ENCODE results near the gene ZNF784.

Gene ZNF784

DNA sequence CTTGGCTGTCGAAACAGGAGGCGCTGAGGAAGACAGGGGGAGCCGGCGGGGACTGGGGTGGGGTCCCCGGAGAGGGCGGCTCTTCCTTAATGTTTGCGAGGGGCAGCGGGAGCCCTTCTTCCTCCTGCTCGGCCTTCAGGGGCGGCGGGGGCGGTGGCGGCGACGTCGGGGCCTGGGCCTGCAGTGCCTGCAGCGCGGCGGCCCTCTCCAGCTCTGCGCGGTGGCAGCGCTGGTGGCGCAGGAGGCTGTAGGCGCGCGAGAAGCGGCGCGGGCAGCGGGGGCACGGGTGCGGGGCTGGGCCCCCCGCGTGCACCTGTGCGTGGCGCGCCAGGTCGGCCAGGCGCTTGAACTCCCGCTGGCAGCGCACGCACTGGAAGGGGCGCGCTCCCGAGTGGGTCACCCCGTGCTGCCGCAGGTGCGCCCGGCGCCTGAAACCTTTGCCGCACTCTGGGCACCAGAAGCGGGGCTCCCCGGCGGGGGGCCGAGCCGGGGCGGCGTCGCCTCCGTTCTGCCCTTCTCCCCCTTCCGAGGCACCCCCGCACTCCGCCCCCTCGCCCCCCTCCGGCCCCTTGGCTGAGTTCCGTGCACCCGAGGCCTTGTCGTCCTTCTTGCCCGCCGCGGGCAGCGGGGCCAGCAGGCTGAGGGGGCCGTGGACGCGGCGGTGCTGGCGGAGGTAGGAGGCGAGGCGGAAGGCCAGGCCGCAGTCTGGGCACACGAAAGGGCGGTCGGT is 46.2 kb downstream of the ZNF784 start:
- TF ChIP-seq FOXP2 (optimal IDR thresholded peaks at IDR 0.05; ENCODE audit: borderline replicate concordance, extremely low read depth, extremely low read length, insufficient read depth) (no peak), POLR2AphosphoS5 (IDR thresholded peaks at IDR 0.05; ENCODE audit: low read depth, low read length) (no peak), SIN3A (IDR thresholded peaks at IDR 0.05; ENCODE audit: borderline replicate concordance, insufficient read depth, low read length) (no peak), TAF1 (IDR thresholded peaks at IDR 0.05; ENCODE audit: borderline replicate concordance, insufficient read depth, low read length) (no peak)
- TF ChIP-seq, protein P1, sequence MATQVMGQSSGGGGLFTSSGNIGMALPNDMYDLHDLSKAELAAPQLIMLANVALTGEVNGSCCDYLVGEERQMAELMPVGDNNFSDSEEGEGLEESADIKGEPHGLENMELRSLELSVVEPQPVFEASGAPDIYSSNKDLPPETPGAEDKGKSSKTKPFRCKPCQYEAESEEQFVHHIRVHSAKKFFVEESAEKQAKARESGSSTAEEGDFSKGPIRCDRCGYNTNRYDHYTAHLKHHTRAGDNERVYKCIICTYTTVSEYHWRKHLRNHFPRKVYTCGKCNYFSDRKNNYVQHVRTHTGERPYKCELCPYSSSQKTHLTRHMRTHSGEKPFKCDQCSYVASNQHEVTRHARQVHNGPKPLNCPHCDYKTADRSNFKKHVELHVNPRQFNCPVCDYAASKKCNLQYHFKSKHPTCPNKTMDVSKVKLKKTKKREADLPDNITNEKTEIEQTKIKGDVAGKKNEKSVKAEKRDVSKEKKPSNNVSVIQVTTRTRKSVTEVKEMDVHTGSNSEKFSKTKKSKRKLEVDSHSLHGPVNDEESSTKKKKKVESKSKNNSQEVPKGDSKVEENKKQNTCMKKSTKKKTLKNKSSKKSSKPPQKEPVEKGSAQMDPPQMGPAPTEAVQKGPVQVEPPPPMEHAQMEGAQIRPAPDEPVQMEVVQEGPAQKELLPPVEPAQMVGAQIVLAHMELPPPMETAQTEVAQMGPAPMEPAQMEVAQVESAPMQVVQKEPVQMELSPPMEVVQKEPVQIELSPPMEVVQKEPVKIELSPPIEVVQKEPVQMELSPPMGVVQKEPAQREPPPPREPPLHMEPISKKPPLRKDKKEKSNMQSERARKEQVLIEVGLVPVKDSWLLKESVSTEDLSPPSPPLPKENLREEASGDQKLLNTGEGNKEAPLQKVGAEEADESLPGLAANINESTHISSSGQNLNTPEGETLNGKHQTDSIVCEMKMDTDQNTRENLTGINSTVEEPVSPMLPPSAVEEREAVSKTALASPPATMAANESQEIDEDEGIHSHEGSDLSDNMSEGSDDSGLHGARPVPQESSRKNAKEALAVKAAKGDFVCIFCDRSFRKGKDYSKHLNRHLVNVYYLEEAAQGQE (IDR thresholded peaks at IDR 0.05; ENCODE audit: insufficient read depth in 1 of 2, low read depth in 2 of 2, low read length in 2 of 2) = no peak

DNA sequence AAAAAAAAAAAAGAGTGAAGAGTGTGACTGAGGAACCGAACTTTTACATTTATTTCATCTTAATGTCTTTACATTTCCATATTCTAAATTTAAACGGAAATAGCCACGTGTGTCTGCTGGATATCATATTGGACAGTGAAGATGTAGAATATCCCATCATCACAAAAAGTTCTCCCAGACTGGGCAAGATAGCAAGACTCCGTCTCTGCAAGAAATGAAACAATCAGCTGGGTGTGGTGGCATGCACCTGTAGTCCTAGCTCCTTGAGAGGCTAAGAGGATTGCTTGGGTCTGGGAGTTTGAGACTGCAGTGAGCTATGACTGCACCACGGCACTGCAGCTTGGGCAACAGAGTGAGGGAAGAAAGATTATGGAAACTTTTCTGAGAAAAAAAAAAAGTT is 47.6 kb downstream of the ZNF784 start:
- TF ChIP-seq, protein P1 (IDR thresholded peaks at IDR 0.05; ENCODE audit: insufficient read depth in 1 of 2, low read depth in 2 of 2, low read length in 2 of 2) = no peak
- no peak for TF ChIP-seq POLR2AphosphoS5 (IDR thresholded peaks at IDR 0.05; ENCODE audit: low read depth, low read length)
- no peak for TF ChIP-seq SIN3A (IDR thresholded peaks at IDR 0.05; ENCODE audit: borderline replicate concordance, insufficient read depth, low read length)
- TF ChIP-seq FOXP2 (optimal IDR thresholded peaks at IDR 0.05; ENCODE audit: borderline replicate concordance, extremely low read depth, extremely low read length, insufficient read depth) = no peak

Data from PFSK-1 (cell line).